Lower lobe of right lung (tissue), 2 donors: Measurements from ENCODE around the gene WASF2. TPM values are rescaled to one million over a fixed set of nuclear protein-coding genes. Genes with fewer than 3 reads are reported as not detected.
A peak's percentile ranks its signal among the peaks of the same experiment; 100 is the strongest.

Experiments used
- ATAC-seq, 2 donors: fragments of 200-7000 bp; cut with Tn5 transposase; one replicate each; pipeline ENCODE4 v1.9.1; 2020 to 2022; ENCODE audit warnings: mild to moderate bottlenecking in 2 of 2, moderate library complexity in 2 of 2
- DNase-seq: peaks from one replicate; pipeline ENCODE4 v3.0.0-alpha.2; 2020
- H3K27ac ChIP-seq: fragments of 200-600 bp; one replicate; pipeline ENCODE4 v1.8.0; 2022
- H3K27me3 ChIP-seq: fragments of 200-600 bp; one replicate; pipeline ENCODE4 v1.8.0; 2022; ENCODE audit warnings: low read depth
- H3K36me3 ChIP-seq: fragments of 200-600 bp; one replicate; pipeline ENCODE4 v1.8.0; 2022; ENCODE audit warnings: mild to moderate bottlenecking
- H3K4me1 ChIP-seq: fragments of 200-600 bp; one replicate; pipeline ENCODE4 v1.8.0; 2022
- H3K4me3 ChIP-seq: fragments of 200-600 bp; one replicate; pipeline ENCODE4 v1.8.0; 2022; ENCODE audit warnings: mild to moderate bottlenecking
- H3K9me3 ChIP-seq: fragments of 200-600 bp; one replicate; pipeline ENCODE4 v1.8.0; 2022
- intact Hi-C: fragments of 100-400 bp; cut with DNase I; formaldehyde crosslinking; loops from one replicate; pipeline ENCODE4 v1.11.0; 2022
- total RNA-seq: library from RNA; stranded (reverse); fragmentation: NEBNext Ultra II Directional; extraction: Animal tissue kit (Norgen Biotek cat#: 25700); gene quantifications from one replicate; pipeline ENCODE4 v1.2.1, GENCODE V29; 2021
- TF ChIP-seq, protein P1 (sequence below): fragments of 200-600 bp; IDR thresholded peaks from one replicate; pipeline ENCODE4 v1.8.0; 2022; ENCODE audit warnings: antibody characterized with exemption, mild to moderate bottlenecking
- donor health status: DM: no; HTN: yes; CAD: no; lungs with severe emphysema.

Gene WASF2
- total RNA-seq, 1 donor from 2014 or later = 159 TPM

DNA sequence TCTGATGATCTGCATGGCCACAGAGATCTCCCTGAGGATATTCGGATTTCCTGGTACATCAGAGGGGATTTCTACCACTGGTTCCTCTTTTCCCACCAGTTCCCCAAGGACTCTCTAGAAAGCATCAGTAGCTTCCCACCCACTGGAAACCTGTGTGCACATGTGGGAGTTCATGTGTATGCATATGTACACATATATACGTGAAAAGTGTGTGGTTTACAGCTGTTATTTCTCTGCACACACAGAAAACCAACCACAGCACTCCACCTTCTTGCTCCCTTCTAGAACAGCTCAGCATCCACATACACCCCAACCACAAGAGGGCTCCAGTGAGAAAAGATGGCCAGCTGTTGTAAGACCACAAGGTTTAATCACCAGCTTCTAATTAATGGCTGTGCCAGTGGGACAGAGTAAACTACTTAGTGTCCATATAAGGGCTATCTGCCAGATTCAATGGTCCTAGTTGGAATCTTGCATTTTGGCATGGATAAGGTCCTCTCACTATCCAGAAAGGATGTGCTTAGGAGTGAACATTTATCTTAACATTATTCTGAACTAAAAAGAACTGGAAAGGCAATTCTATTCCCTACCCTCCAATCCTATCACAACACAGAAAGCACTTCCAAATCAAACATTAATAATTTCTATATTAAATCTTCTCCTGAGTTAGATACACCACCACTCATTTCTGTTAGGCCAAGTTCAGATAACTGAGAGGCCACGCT lies 73.4 kb downstream of the WASF2 start:
- H3K9me3 ChIP-seq = no peaks in the 10 kb centered on the region
- H3K4me1 ChIP-seq = peaks cover 58% of the 10 kb centered on the region
- no peak overlapping the region for H3K27ac ChIP-seq
- H3K27me3 ChIP-seq = no peaks in the 10 kb centered on the region
- DNase-seq (no peak), ATAC-seq (peak; percentile 46 to 63)
- TF ChIP-seq, protein P1, sequence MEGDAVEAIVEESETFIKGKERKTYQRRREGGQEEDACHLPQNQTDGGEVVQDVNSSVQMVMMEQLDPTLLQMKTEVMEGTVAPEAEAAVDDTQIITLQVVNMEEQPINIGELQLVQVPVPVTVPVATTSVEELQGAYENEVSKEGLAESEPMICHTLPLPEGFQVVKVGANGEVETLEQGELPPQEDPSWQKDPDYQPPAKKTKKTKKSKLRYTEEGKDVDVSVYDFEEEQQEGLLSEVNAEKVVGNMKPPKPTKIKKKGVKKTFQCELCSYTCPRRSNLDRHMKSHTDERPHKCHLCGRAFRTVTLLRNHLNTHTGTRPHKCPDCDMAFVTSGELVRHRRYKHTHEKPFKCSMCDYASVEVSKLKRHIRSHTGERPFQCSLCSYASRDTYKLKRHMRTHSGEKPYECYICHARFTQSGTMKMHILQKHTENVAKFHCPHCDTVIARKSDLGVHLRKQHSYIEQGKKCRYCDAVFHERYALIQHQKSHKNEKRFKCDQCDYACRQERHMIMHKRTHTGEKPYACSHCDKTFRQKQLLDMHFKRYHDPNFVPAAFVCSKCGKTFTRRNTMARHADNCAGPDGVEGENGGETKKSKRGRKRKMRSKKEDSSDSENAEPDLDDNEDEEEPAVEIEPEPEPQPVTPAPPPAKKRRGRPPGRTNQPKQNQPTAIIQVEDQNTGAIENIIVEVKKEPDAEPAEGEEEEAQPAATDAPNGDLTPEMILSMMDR = peak; percentile 63
- H3K4me3 ChIP-seq = no peak overlapping the region
- intact Hi-C loops = no loop called here
- peaks cover 76% of the 10 kb centered on the region for H3K36me3 ChIP-seq

DNA sequence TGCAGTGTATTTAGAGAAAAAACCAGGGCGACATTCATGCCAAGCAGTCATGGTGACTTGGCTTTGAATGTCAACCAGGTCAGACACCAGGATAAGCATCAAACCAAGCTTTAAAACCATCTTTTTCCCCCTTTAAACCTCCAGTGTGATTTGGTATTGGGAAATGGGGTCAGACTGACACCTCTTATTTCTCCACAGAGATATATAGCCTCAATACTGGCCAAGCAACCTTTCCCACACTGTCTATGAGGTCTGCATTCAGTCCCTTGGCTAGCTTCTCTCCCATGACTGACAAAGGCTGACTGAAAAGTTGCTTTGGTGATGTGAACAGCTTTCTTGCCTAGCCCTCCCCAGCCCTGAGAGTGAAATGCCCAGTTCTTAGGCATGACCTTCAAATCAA lies 75.9 kb downstream of the WASF2 start:
- no peak overlapping the region for H3K27ac ChIP-seq
- no peaks in the 10 kb centered on the region for H3K9me3 ChIP-seq
- no peaks in the 10 kb centered on the region for H3K27me3 ChIP-seq
- TF ChIP-seq, protein P1 = no peak
- H3K4me3 ChIP-seq = no peak overlapping the region
- intact Hi-C loops = no loop called here
- no peak for DNase-seq
- ATAC-seq = no peak
- peaks cover 99% of the 10 kb centered on the region for H3K36me3 ChIP-seq
- peaks cover 35% of the 10 kb centered on the region for H3K4me1 ChIP-seq

DNA sequence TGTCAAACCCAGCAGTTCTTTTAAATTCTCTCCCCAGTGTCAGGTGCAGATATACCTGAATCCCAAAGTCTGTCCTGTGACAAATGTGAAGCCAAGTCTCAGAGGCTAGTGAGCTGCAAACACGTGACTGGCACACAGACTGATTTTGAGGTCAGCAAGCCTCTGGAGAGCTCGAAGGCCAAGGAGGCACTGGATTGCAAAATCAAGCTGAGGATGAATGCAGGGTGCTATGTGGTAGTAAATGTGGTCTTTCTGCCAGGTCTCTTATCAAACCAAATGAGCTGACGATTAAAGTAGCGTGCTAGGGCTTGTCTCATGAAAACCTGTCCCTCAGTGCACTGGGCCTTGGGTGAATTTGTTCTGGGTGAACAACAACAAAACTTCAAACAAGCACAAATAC lies 77.0 kb downstream of the WASF2 start:
- Histone ChIP-seq H3K36me3 (peaks cover 99% of the 10 kb centered on the region), H3K4me1 (peaks cover 24% of the 10 kb centered on the region), H3K9me3 (no peaks in the 10 kb centered on the region), H3K4me3 (no peak overlapping the region), H3K27ac (no peak overlapping the region), H3K27me3 (no peaks in the 10 kb centered on the region)
- intact Hi-C loops = no loop called here
- TF ChIP-seq, protein P1 = no peak
- no peak for DNase-seq
- peak in 1 of 2 donors; percentile 28 for ATAC-seq

DNA sequence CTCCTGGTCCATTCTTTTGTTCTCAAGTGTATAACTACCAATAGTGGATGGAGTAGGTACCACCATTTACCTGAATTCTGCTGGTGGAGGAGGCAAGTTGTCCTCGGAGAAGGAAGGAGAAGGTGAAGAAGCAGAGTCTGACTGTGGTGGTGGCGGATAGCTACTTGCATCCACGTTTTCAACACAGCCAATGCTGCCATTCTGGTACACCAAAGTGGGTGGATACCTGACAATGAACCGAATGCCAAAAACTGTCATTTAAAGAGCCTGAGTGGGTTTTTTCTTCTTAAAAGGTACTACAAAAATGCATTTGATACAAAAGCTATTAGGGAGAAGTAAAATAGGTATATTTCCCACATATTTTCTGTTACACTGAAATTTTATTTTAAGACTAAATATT lies 77.5 kb downstream of the WASF2 start:
- peaks cover 19% of the 10 kb centered on the region for H3K4me1 ChIP-seq
- no peak overlapping the region for H3K27ac ChIP-seq
- peaks cover 99% of the 10 kb centered on the region for H3K36me3 ChIP-seq
- intact Hi-C loops = no loop called here
- no peaks in the 10 kb centered on the region for H3K27me3 ChIP-seq
- H3K9me3 ChIP-seq = no peaks in the 10 kb centered on the region
- TF ChIP-seq, protein P1 = no peak
- DNase-seq = no peak
- no peak overlapping the region for H3K4me3 ChIP-seq
- no peak for ATAC-seq

DNA sequence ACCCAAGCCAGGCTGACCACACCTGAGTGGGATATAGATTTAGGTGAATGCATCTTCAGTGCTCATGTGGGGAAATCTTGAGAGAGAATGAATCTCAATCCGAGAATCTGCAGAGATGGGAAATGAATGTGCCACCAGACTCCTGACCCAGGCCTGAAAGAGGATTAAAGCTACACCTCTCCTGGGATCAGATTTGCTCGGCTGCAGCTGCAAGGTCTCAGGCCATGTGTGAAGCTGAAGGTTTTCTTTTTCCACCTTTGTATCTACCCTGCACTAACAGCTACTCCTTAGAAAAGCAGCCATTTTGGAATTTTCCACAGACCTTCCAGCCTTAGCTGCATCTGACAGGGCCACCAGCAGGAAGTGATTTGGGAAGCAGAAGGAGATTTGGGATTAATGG lies 79.3 kb downstream of the WASF2 start:
- Histone ChIP-seq H3K4me3 (no peak overlapping the region), H3K27me3 (no peaks in the 10 kb centered on the region), H3K36me3 (peaks cover 97% of the 10 kb centered on the region), H3K9me3 (no peaks in the 10 kb centered on the region), H3K4me1 (peaks cover 15% of the 10 kb centered on the region), H3K27ac (no peak overlapping the region)
- intact Hi-C loops = no loop called here
- DNase-seq = no peak
- TF ChIP-seq, protein P1 = no peak
- ATAC-seq = no peak
